ENCODE data around the gene OSM. TPM values are rescaled to one million over a fixed set of nuclear protein-coding genes. Genes with fewer than 3 reads are reported as not detected.

OSM gene
- total RNA-seq, 1 donor from 2014 or later, result 0.36 TPM

DNA sequence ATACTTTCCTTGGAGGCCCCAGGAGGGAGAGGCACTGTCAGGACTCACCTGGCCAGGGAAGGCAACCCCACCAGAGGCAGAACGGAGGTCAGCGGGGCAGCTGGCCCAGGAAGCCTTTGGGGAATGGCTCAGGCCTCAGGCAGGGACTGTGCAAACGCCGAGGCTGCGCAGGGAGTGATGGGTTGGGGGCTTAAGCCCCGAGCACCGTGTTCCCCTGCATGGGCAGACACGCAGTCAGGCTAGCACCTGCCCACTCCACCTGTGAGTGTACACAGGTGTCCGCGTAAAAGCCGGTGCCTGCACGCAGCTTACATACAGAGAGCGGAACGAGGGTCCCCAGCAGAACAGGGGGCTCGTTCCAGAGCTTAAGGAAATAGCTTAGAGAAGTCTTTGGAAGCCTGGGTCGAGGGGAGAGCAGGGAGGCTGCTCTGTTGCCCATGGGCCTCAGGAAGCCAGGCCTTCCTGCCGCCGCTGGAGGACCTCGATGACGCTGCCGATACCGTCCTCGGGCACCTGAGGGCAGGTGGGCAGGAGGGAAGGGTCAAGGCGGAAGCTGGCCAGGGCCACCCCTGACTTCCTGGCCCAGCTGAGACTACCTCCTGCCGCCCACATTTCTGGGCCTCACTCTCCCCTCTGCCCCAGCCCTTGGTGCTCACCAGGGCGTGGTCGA, 18.7 kb upstream of the OSM start:
- DNase-seq (ENCODE audit: low spot score), result no peak

DNA sequence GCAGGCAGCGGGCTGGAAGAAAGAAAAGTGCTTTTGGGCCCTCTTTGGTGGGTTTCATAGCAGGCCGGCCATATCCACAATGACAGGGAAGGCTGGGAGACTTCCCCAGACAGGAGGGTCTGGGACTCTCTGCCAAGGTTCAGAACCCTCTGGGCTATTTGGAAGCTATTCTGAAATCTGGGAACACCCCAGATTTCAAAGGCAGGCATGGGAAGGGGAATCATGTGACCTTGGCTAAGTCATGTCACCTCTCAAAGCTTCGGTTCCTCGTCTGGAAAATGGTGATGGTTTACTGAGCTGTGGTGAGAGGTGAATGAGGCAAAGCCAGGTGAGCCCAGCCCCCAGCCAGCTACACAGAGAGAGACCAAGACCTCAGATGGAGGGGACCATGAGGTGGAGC, 18.0 kb upstream of the OSM start:
- no peak for DNase-seq (ENCODE audit: low spot score)

DNA sequence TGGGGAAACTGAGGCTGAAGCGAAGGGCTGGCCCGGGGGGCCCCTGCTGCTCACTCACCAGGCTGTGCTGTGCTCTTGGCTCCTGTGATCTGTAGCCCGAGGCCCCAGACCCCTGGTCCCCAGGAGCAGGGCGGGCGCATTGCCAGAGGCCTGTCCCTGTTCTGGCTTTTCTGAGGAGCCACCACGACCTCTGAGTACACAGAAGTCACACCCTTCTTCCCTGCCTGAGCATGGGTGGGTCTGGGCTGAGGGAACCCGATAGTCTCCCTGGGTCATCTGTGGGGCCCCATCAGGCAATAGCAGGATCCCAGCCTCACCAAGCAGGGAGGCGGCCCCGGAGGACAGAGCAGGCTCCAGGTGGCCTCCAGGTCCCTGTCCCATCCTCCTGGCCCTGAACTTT, 17.5 kb upstream of the OSM start:
- no peak for DNase-seq (ENCODE audit: low spot score)

DNA sequence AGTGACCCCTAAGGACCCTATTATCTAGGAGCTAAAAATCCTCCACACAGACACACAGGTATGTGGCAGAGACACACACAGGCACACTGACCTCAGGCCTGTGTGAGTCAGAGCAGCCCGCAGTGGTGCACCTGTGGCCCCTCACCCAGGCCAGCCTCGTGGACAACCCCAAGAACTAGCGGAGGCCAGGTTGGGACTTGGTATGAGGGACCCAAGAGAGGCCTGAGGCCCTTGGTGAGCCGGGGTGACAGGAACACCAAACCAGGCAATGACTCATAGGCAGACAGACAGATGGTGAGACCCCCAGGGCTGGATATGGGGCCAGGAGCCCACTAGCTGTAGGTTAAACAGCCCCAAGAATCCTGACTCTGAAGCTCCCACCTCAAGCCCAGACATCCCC, 16.7 kb upstream of the OSM start:
- no peak for DNase-seq (ENCODE audit: low spot score)

DNA sequence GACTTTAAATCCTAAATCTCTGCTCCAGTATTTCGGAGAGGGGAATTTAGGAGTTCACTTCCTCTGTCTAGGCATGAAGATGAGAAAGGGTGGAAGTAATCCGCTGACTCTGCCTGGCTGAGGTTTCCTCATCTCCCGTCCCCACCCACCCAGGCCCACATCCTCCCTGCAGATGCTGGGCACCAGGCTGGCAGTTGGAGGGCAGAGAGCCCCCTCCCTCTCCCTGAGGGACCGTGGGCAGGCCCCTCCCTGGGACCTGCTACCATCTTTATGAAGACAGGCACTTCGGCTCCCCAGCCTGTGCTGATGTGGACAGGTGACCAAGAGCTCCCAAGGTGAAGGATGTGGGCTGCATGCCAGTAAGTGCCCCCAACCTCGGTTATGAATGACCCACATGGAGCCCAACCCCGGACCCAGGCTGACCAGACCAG, 16.0 kb upstream of the OSM start:
- no peak for DNase-seq (ENCODE audit: low spot score)

DNA sequence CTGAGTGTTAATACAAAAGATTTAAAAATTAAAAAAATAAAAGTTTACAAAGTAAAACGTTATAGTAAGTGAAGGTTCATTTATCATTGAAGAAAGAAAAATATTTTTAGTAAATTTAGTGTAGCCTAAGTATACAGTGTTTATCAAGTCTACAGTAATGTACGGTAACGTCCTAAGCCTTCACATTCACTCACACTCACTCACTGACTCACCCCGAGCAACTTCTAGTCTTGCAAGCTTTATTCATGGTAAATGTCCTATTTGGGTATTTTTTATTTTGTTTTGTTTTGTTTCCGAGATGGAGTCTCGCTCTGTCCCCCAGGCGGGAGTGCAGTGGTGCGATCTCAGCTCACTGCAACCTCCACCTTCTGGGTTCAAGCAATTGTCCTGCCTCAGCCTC, 13.9 kb upstream of the OSM start:
- DNase-seq (ENCODE audit: low spot score), result no peak

DNA sequence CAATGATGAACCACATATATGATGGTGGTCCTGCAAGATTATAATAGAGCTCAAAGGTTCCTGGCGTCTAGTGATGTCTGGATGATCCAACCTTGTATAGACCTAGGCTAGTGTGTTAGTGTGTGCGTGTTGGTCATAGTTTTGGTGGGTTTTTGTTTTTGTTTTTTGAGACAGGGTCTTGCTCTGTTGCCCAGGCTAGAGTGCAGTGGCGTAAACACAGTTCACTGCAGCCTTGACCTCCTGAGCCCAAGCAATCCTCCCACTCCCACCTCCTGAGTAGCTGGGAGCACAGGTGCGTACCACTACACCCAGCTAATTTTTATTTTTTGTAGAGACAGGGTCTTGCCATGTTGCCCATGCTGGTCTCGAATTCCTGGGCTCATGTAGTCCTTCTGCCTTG, 13.3 kb upstream of the OSM start:
- no peak for DNase-seq (ENCODE audit: low spot score)

DNA sequence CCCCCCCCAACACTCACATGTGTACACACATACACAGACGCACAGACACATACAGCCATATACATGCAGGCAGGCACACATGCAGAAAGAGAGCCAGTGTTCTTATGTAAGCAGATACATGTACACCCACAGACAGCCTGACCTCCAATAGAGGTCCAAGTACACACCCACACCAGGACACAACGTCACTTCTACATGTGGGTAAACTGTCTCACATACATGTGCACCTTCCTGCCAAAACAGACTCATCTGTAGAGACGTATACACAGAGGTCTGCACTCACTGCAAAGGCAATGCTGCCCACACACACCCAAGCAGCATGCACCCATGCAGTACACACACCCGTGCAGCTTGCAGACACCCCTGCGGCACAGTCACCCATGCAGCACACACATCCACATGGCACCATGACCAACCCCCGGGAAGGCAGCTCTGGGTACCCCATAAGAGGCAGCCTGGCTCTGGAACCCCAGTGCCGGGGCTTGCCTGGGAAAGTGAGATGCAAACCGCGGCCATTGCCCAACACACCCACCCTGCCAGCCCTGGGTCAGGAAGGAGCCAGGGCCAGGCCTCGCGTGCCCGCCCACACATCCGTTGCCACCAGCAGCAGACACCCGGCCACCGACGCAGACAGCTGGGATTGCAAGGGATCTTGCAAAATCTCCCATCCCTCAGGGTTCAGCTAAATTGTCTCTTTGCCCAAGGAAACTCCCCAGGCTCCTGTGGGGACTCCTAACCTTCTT, 12.6 kb upstream of the OSM start:
- DNase-seq (ENCODE audit: low spot score), result no peak

DNA sequence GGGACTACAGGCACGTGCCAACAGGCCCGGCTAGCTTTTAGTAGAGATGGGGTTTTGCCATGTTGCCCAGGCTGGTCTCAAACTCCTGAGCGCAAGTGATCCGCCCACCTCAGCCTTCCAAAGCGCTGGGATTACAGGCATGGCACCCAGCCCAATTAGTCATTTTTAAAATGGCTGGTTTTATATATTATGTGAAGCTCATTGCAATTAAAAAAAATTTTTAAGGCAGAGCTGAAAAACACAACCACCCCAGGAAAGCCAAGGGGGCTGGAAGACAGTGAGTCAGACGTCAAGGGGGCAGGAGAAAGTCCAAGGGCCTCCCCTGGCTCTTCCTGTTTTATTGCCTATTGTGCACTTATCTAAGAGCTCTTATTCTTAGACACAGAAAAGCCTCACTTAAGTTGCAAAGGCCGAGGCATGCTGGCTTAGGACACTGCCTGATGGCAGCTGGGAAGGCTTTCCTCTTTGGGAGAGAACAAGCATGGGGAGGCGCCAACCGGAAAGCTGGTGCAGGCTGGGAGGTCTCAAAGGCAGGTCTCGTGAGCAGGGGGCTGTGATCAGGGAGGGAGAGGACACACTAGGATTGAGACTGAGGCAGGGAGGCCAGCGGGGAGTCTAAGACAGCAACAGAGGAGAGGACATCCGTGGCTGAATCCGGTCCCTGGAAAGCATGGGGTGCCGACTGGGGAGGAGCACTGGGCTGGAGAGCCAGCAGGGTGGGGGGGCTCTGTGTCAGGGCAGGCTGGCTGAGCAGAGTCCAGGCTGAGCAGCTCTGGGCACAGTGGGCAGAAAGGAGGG, 11.1 kb upstream of the OSM start:
- DNase-seq (ENCODE audit: low spot score), result no peak

DNA sequence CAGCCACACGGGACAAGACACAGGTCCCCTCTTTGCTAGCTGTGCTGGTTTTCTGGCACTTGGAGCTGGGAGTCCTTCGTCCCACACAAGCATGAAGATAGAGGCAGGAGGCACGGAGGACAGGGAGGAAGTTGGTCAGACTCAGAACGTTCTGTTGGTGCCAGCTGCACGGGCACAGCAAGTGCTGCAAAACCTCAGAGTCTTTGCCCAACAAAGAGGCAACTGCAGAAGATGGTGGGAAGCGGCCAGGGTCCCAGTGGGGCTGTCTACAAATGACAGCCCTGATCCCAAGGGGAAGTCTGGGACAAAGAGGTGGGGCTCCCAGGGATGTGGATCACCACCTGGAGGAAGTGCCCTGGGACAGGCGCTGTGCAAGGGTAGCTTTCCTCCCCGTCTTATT, 9.4 kb upstream of the OSM start:
- DNase-seq (ENCODE audit: low spot score), result no peak

DNA sequence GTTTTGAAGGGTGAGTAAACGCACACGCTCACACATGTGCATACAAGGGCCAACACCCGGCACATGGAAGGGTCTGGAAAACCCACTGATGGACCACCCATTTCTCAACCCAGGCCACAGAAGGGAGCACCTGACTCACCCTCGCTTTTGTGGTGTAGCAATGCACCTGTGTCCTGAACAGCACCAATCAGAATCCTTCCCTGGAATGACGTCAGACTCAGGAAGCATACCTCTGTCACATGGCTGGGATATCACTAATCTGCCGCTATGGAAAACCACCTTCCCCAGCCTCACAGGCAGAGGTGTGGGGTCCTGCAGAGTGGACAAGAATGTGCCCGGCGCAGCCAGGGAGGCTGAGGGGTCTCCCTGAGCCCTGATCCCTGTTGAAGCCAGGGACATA, 9.0 kb upstream of the OSM start:
- no peak for DNase-seq (ENCODE audit: low spot score)

DNA sequence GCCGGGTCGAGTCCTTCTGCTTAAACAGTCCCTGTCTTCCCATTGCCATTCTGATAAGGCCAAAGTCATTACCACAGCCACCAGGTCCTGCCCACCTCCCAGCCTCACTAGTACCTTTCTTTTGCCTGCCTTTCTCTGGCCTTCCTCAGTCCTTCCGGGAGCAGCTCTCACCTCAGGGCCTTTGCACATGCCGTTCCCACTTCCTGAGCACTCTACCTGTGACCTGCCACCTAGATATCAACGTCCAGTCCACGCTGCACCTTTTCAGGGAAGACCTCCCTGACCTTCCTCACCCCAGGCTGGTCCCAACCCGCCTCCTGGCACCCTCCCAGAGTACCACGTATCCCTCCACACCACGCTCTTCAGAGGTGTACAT, 7.8 kb upstream of the OSM start:
- no peak for DNase-seq (ENCODE audit: low spot score)

DNA sequence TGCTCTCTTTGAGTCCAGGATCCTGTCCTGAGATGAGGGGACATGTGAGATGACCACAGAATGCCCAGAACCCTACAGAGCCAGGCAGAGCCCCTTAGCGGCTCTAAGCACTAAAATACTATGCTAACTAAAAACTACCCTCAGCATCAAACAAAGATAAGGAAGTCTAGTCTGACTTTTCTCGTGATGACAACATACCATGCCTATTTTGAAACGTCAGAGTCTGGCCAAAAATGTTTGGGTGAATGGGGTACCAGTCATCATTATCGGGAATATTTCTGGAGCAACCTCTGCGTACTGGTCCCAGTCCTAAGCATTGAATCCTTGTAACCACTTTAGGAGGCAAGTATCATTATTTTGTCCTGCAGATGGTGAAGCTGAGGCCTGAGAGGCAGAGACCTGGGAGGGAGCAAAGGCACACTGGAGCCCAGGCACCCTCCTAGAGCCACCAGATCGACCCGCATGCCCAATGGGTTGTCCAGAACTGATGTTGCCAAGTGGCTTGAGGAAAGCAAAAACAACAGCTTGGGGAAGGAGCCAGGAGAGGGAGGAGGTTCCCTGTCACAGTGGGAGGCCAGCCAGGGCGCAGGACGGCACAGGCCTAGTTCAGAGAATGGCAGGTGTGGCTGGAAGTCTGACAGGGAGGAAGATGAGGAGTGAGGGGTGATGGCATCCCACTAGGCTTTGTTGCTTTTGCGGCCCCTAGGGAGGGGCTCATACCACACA, 7.2 kb upstream of the OSM start:
- DNase-seq (ENCODE audit: low spot score), result no peak

DNA sequence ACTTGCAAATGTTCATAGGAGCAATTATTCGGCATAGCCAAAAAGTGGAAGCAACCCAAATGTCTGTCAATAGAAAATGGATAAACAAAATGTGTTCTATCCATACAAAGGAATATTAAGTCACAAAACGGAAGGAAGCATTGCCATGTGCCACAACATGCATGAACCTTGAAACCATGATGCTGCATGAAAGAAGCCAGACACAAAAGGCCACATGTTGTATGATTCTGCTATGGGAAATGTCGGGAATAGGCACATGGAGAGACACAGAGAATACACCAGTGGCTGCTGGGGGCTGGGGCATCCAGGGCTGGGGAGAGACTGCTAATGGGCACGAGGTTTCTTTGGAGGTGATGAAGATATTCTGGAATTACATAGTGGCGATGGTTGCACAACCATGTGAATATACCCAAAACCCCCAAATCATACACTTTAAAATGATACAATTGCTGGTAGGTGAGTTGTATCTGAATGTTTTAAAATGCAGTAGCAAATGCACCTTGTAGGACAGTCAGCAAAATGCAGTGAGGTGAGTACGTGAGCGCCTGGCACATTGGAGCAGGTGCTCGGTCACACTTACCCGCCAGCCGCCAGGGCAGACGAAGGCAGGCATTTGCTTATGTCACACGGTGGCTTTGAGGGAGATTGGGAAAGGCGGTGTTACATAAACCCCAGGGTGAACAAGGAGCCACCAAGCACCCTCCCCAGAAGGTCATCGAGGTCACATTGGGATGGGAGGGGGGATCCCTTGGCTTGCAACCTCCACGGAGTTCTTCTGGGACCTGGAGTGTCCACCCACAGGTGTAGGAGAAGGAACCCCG, 6.3 kb upstream of the OSM start:
- no peak for DNase-seq (ENCODE audit: low spot score)

DNA sequence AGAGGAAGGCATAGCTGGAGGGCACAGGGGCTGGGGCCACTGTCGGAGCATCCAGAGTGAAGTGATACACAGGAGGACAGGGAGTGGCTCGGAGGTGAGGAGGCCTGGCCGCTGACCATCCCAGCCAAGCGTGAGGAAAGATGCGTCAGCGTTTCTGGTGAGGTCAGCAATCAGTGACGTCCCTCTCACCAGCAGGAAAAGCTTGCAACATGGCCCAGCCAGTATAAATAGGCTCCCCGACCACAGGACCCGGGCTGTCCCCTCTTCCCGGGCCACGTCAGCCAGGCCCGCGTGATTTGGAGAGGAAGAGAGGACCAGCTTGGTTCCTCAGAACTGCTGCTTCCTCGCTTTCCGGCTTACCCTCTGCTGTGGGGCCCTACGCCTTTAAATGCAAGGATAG, 4.2 kb upstream of the OSM start:
- no peak for DNase-seq (ENCODE audit: low spot score)

DNA sequence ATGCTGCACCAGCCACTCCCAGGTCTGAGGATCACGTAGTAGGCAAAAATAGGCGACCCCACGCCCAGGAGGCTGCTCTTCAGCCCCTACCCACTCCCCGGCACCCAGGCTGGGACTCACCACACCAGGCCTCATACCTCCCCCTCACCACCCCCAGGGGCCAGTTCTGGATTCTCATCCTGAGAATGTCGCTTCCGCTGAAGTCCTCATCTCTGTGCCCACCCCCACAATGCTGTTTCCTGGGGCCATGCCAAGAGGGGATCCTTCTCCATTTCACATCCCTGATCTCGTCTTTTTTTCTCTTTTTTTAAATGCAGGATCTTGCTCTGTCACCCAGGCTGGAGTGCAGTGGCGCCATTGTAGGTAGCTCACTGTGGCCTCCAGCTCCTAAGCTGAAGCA, 1.7 kb upstream of the OSM start:
- no peak for DNase-seq (ENCODE audit: low spot score)

DNA sequence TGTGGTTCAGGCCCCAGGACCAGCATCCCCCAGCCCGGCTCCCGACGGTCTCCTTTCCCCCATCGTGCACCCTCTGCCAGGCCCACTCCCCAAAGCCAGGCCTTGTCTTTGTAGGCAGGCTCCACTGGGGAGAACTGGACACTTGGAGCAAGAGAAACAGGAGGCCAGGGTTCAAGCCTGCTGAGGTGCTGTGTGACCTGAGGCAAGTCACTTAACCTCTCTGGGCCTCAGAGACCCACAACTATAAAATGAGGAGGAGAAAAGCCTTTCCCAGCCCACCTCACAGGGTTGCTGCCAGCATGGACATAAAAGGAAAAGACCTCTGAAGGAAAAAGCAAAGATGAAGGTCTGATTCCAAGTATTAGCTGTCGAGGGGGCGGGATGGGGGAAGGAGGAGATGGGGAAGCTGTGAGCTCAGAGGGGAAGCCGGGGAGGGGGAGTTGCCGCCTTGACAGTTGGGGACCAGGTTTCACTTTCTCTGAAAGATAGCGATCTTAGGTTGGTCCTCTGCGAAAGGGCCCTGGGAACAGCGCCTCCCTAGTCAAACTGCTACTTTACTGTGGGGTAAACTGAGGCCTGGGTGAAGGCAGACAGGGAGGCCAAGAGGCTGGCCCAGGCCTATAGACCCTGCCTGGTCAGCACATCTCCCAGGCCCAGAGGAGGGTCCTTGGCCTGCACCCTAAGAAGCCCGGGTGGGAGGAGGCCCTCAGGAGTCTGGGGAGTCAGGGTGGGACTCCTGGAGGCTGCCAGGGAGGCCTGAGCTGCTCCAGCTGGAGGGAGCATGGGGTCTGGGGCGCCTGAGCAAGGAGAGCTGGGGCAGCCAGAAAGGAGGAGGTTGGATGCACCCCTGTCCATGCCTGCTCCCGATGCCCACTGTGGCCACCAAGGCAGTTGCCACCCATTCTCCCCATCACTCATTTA, 991 bp upstream of the OSM start:
- no peak for DNase-seq (ENCODE audit: low spot score)

DNA sequence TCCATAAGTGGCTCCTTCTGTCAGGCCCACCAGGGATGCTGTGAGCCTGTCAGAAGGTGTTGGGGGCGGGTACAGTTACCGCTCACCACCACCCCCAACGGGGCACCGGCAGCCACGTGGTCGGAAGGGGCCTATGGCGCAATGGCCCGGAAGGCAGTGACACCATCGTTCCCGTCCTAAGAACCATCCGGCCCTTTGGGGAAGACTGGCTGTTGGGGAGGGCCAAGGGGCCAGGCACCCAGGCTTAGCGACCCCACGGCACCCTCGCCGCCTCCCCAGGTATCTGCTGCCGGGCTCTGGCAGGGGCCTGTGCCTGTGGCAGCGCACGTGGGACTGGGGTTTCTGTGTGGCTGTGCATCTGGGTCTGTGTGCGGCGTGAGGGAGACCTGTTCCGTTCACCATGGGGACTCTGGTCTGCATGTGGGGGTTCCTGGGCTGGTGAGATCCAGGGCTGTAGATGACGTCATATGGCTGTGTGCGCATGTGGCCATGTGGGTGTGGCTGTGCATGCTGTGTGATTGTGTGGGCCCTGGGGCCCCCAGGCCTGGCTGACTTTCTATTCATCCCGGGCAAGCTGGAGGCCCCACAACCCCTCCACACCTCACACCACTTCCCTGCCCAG, 717 bp downstream of the OSM start:
- no peak for DNase-seq (ENCODE audit: low spot score)

DNA sequence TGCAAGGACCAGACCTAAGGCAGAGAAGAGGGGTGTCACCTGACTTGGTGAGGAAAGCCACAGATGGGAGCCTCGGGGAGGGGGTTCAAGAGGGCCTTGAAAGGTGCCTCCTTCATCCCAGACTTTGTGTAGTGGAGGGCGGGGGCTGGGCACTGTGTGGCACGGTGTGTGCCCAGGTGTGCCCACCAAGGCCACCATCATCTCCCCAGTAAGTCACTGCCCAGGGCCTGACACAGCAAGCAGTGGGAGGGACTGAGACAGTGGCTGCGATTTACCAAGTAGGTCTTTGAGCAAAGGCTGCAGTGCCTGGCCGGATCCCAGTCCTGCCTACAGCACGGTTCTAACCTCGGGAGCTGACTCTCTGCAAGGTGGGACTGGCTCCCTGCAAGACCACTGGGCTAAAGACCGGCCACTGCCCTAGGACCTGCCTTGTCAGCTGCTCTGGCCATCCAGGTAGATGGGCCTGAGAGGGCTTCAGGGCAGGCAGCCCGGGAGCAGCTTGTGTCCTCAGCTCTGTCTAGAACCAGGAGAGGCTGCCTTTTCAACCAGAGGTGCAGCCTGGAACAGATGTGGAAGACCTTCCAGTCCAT, 1.4 kb downstream of the OSM start:
- no peak for DNase-seq (ENCODE audit: low spot score)

Data from ureter (tissue), 1 donor.